ENCODE measurements around the gene METTL25B.

METTL25B gene

DNA sequence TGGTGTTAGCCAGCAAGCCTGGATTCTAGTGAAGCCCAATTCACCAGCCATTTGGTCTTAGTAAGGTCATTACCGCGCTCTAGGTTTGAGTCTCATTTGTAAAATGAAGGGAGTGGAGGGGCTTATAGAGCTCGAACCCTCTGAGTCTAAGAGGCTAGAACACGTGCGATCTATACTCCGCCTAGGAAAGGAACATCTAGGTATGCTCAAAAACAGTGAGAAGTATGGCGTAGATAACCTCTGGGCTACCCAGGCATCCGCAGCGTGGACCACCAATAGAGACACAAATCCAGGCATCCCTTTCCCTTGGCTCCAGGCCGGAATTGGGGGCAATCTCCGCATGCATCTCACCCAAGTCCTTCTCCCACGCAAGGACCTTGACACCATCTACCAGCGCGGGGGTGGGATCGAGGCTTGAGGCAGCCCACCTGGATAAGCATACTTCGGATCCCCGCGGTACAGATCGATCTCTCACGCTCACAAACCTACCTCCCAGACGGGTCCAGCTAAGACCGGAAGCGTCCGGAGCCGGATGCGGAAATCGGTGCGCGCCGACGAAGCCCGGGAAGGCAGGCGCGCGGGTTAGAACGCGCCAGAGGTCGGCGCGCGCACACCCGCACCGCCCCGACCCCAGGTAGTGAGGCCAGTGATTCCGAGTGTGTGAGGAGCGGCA, at the start of gene METTL25B:
Gene METTL25B (plus strand): TSS at position 544 of the 673 bp plus-strand sequence. CDS start 636 bp downstream, outside the sequence.
- TF ChIP-seq, protein P1, sequence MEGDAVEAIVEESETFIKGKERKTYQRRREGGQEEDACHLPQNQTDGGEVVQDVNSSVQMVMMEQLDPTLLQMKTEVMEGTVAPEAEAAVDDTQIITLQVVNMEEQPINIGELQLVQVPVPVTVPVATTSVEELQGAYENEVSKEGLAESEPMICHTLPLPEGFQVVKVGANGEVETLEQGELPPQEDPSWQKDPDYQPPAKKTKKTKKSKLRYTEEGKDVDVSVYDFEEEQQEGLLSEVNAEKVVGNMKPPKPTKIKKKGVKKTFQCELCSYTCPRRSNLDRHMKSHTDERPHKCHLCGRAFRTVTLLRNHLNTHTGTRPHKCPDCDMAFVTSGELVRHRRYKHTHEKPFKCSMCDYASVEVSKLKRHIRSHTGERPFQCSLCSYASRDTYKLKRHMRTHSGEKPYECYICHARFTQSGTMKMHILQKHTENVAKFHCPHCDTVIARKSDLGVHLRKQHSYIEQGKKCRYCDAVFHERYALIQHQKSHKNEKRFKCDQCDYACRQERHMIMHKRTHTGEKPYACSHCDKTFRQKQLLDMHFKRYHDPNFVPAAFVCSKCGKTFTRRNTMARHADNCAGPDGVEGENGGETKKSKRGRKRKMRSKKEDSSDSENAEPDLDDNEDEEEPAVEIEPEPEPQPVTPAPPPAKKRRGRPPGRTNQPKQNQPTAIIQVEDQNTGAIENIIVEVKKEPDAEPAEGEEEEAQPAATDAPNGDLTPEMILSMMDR (IDR thresholded peaks at IDR 0.05; ENCODE audit: low read depth, low read length): no peak
- peak; percentile 83 for DNase-seq (ENCODE audit: low read depth in 2 of 2)
- peak within 1 kb of the TSS; percentile 88 to 99 for H3K4me3 ChIP-seq (replicated peaks in 1 of 2; ENCODE audit: low read depth in 2 of 2, low read length in 2 of 2)

DNA sequence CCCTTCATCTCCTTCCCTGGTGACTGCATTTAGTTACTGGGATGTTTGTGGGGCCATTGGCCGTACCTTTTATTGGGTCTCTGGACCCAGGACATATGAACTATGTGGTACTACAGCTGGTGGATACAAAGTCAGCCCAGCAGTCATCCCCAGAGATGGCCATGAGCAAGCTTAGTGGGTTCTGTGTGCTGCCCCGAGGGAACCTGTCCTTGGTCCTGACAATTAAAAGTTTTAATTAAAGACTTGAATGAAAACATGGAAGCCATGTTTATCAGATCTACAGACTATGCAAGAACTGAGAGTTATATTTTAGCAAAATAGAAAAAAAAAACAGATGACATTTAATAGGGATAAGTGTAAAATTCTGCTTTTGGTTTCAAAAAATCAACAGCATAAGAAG, 48.2 kb upstream of the METTL25B start:
- TF ChIP-seq, protein P1 (IDR thresholded peaks at IDR 0.05; ENCODE audit: low read depth, low read length): no peak
- no peak overlapping the region for H3K4me3 ChIP-seq (replicated peaks in 1 of 2; ENCODE audit: low read depth in 2 of 2, low read length in 2 of 2)
- no peak for DNase-seq (ENCODE audit: low read depth in 2 of 2)

DNA sequence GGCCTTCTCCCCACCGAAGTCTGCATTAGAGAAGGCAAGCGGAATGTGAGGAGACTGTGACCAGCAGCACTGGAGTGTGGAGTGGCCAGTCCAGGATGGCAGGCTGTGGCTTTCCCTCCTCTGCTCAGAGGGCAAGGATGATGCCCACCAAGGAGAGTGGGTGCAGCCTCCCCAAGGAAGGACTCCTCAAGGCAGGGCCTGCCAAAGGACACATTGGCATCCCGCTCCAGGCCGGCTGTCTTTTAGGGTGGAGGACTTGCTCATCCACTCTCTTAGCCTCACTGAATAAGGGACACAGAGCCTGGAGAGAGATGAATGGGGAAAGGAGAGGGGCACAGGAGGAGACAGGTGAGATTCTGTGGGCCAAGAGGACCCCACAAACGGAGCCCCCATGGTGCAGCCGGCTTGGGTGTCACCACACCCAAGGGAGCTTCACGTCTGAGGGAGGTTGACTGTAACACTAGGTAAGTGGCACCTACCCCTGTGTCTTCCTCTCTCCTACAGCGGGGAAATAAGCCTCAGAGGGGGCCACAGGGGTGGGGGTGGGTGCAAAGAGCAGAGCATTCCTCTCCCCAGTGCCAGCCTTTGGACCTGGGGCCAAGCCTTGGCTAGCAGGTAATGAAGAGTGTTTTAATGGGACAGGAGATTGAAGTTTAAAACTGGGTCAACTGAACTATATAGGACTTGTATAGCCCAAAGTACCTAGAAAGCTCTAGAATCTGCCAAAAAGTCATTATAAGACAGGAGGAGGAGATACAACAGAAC, 46.9 kb upstream of the METTL25B start:
- TF ChIP-seq, protein P1 (IDR thresholded peaks at IDR 0.05; ENCODE audit: low read depth, low read length): no peak
- no peak for DNase-seq (ENCODE audit: low read depth in 2 of 2)
- no peak overlapping the region for H3K4me3 ChIP-seq (replicated peaks in 1 of 2; ENCODE audit: low read depth in 2 of 2, low read length in 2 of 2)

DNA sequence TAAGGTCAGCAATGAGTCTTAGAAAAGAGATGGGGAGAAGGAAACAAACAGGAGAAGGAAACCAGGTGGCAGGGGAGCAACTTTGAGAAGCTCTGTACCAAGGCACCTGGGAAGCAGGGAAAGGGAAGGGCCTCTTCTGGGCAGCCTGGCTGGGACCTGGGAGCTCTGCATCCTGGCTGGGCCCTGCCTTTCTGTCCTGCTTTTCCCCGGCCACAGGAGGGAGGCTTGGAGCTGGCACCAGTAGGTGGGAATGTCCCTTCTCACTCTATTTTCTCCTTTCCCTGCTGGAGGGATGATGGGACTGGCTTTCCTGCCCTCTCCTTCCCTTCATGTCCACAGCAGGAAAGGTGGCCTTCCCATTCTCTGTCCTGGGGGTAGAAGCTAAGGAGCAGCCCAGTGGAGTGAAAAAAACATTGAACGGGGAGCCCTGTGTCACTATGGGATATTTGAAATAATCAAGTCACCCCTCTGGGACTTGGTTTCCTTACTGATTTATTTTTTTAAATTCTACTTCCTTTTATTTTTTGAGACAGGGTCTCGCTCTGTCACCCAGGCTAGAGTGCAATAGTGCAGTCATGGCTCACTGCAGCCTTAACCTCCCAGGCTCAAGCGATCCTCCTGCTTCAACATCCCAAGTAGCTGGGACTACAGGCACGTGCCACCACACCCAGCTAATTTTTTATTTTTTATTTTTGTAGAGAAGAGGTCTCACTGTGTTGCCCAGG, 45.9 kb upstream of the METTL25B start:
- no peak for DNase-seq (ENCODE audit: low read depth in 2 of 2)
- no peak overlapping the region for H3K4me3 ChIP-seq (replicated peaks in 1 of 2; ENCODE audit: low read depth in 2 of 2, low read length in 2 of 2)
- TF ChIP-seq, protein P1 (IDR thresholded peaks at IDR 0.05; ENCODE audit: low read depth, low read length): no peak

DNA sequence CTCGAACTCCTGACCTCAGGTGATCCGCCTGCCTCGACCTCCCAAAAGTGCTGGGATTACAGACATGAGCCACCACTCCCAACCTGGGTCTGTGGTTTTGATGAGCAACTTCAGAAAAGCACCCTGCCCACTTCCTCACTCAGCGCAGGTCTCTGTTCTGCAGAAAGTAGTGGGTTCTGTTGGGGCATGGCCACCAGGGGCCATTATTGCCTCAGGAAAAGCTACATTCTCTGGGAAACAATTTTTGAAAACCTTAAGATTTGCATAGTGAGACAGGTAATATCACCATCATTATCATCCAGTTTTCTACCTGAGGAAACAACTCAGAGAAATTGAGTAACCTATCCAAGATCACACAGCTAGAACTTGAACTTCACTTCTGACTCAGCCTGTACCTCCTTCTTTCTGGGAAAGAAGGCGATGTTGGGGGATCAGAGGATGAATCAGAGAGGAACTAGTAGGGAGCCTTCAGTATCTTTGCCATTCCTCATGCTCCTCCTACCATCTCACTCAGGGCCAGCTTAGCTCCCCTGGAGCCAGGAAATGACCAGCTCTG, 44.0 kb upstream of the METTL25B start:
- DNase-seq (ENCODE audit: low read depth in 2 of 2): peak in 1 of 2 donors; percentile 62
- TF ChIP-seq, protein P1 (IDR thresholded peaks at IDR 0.05; ENCODE audit: low read depth, low read length): no peak
- H3K4me3 ChIP-seq (replicated peaks in 1 of 2; ENCODE audit: low read depth in 2 of 2, low read length in 2 of 2): no peak overlapping the region

Data from cardiac fibroblast (primary cell).